Neural progenitor cell (in vitro differentiated cells): ENCODE measurements around the gene TRPM2.

Experiments
- CTCF ChIP-seq: fragments of 200-600 bp; sonication (generic); IDR thresholded peaks from 2 replicates; pipeline ENCODE4 v1.5.1; 2017; ENCODE audit warnings: antibody characterized with exemption, mild to moderate bottlenecking
- EZH2 ChIP-seq: fragments of 200-600 bp; sonication (generic); IDR thresholded peaks from 2 replicates; pipeline ENCODE4 v1.6.1; 2017; ENCODE audit warnings: antibody characterized with exemption, mild to moderate bottlenecking, moderate library complexity
- EZH2phosphoT487 ChIP-seq: fragments of 200-600 bp; sonication (generic); IDR thresholded peaks from 2 replicates; pipeline ENCODE4 v1.6.1; 2017; ENCODE audit warnings: antibody characterized with exemption

GRCh38 chr21:44418108-44418875 lies 64.9 kb downstream of the TRPM2 start:
- TF ChIP-seq CTCF: no peak
- TF ChIP-seq EZH2: no peak
- TF ChIP-seq EZH2phosphoT487: no peak
